GM23248 (cell line): ENCODE data around the gene CLK2. TPM values are rescaled to one million over a fixed set of nuclear protein-coding genes. Genes with fewer than 3 reads are reported as not detected.
"Not testable (repeated sequence)": the region's sequence is repeated elsewhere in the genome, so short reads cannot be mapped to it uniquely, and the experiment has no call there.

Experiments
- DNase-seq: peaks from one replicate; pipeline ENCODE4 v3.0.0-alpha.2; 2015
- H2AFZ ChIP-seq: fragments of 200-600 bp; sonication (generic); 2 replicates; pipeline ENCODE4 v1.6.1; 2016; ENCODE audit warnings: antibody characterized with exemption
- H3F3A ChIP-seq: fragments of 200-600 bp; sonication (generic); 2 replicates; pipeline ENCODE4 v1.6.1; 2016; ENCODE audit warnings: mild to moderate bottlenecking, antibody characterized with exemption, mixed run types; ENCODE audit not compliant: insufficient read depth
- H3K27ac ChIP-seq: fragments of 200-600 bp; sonication (generic); 2 replicates; pipeline ENCODE4 v1.5.1; 2016; ENCODE audit warnings: mild to moderate bottlenecking
- H3K27me3 ChIP-seq: fragments of 200-600 bp; sonication (generic); replicated peaks from 2 replicates; pipeline ENCODE4 v1.6.1; 2016; ENCODE audit warnings: mild to moderate bottlenecking; ENCODE audit not compliant: insufficient read depth
- H3K36me3 ChIP-seq: fragments of 200-600 bp; sonication (generic); 2 replicates; pipeline ENCODE4 v1.6.1; 2016; ENCODE audit warnings: low read depth, mild to moderate bottlenecking
- H3K4me1 ChIP-seq: fragments of 200-600 bp; sonication (generic); 2 replicates; pipeline ENCODE4 v1.6.1; 2016; ENCODE audit warnings: mild to moderate bottlenecking; ENCODE audit not compliant: insufficient read depth
- H3K4me2 ChIP-seq: fragments of 200-600 bp; sonication (generic); one replicate; pipeline ENCODE4 v1.6.1; 2016; ENCODE audit warnings: mild to moderate bottlenecking; ENCODE audit not compliant: unreplicated experiment
- H3K4me3 ChIP-seq: fragments of 200-600 bp; sonication (generic); 2 replicates; pipeline ENCODE4 v1.5.1; 2016; ENCODE audit warnings: mild to moderate bottlenecking
- H3K79me2 ChIP-seq: fragments of 200-600 bp; sonication (generic); 2 replicates; pipeline ENCODE4 v1.6.1; 2016; ENCODE audit warnings: mild to moderate bottlenecking; ENCODE audit not compliant: insufficient read depth
- H3K9ac ChIP-seq: fragments of 200-600 bp; sonication (generic); 2 replicates; pipeline ENCODE4 v1.6.1; 2016; ENCODE audit warnings: mild to moderate bottlenecking
- H3K9me2 ChIP-seq: fragments of 200-600 bp; sonication (generic); 2 replicates; pipeline ENCODE4 v1.6.1; 2016; ENCODE audit warnings: mixed run types, mild to moderate bottlenecking, moderate library complexity; ENCODE audit not compliant: insufficient read depth
- H3K9me3 ChIP-seq: fragments of 200-600 bp; sonication (generic); one replicate; pipeline ENCODE4 v1.6.1; 2017; ENCODE audit warnings: low read depth
- H4K20me1 ChIP-seq: fragments of 200-600 bp; sonication (generic); 2 replicates; pipeline ENCODE4 v1.6.0; 2016; ENCODE audit not compliant: insufficient read depth
- EZH2 ChIP-seq: fragments of 200-600 bp; sonication (generic); IDR thresholded peaks from 2 replicates; pipeline ENCODE4 v1.6.1; 2018; ENCODE audit warnings: antibody characterized with exemption, mild to moderate bottlenecking; ENCODE audit not compliant: insufficient read depth, poor library complexity, severe bottlenecking
- EZH2phosphoT487 ChIP-seq: fragments of 200-600 bp; sonication (generic); IDR thresholded peaks from 2 replicates; pipeline ENCODE4 v1.6.1; 2018; ENCODE audit warnings: antibody characterized with exemption, moderate library complexity, mild to moderate bottlenecking, low read depth; ENCODE audit not compliant: insufficient read depth
- WGBS, 2 experiments: methylation state at CpG; one replicate each; pipeline ENCODE4 v1.1.6; 2015 to 2017; ENCODE audit warnings: low lambda C conversion rate in 2 of 2, low coverage in 1 of 2; ENCODE audit errors: missing lambda C conversion rate in 2 of 2; 5-methylcytosine and 5-hydroxymethylcytosine counted together
- in situ Hi-C: fragments of 300-500 bp; cut with MboI; formaldehyde crosslinking; loops from 2 replicates; pipeline ENCODE4 v1.15.0; 2020
- polyA plus RNA-seq: library from polyadenylated mRNA; unstranded; fragments of >200 nt; fragmentation: Nextera tagmentation; extraction: Ambion mirVana; gene quantifications from 2 replicates; pipeline ENCODE4 v1.2.1, GENCODE V29; 2016
- total RNA-seq: library from RNA; depleted of rRNA; stranded (reverse); fragments of >200 nt; shearing (Covaris generic); gene quantifications from 2 replicates; pipeline ENCODE4 v1.2.3, GENCODE V29; 2014

The CLK2 gene
- total and polyA plus RNA-seq, 2 experiments from 2014 or later: 10.4 to 16.8 TPM

- no peak for DNase-seq
- Histone ChIP-seq H3K4me3 (no peak overlapping the region), H3K4me1 (peaks cover 7% of the 10 kb centered on the region; the same call in 1 of the 2 replicates), H2AFZ (no peak overlapping the region), H4K20me1 (no peaks in the 10 kb centered on the region), H3K27me3 (no peaks in the 10 kb centered on the region), H3K9ac (no peak overlapping the region), H3K36me3 (no peaks in the 10 kb centered on the region), H3F3A (peaks cover 9% of the 10 kb centered on the region; the same call in 1 of the 2 replicates), H3K9me3 (no peaks in the 10 kb centered on the region), H3K79me2 (peaks cover 23% of the 10 kb centered on the region), H3K27ac (no peak overlapping the region), H3K4me2 (no peak overlapping the region), H3K9me2 (no peaks in the 10 kb centered on the region)
- TF ChIP-seq EZH2phosphoT487: no peak
- in situ Hi-C loops: no loop called here
- 85 to 94% methylated on average over 3 to 7 of the region's 7 CpGs for WGBS, 2 experiments
Measured at GRCh38 chr1:155251566-155251965, 21.7 kb downstream of the CLK2 start.

GRCh38 chr1:155250633-155251449 lies 22.5 kb downstream of the CLK2 start:
- Histone ChIP-seq H3K9me2 (no peaks in the 10 kb centered on the region), H2AFZ (peak overlapping the region; percentile 68), H3K9me3 (no peaks in the 10 kb centered on the region), H4K20me1 (no peaks in the 10 kb centered on the region), H3K27ac (no peak overlapping the region), H3K4me1 (peaks cover 7% of the 10 kb centered on the region; the same call in 1 of the 2 replicates), H3F3A (peaks cover 3% of the 10 kb centered on the region; the same call in 1 of the 2 replicates), H3K79me2 (peaks cover 23% of the 10 kb centered on the region), H3K9ac (0 out of 2 replicates have a peak overlapping the region, but pooled peaks have one; percentile 26), H3K36me3 (no peaks in the 10 kb centered on the region), H3K4me2 (no peak overlapping the region), H3K4me3 (no peak overlapping the region), H3K27me3 (no peaks in the 10 kb centered on the region)
- 18 to 28% methylated on average over 22 of the region's 23 CpGs for WGBS, 2 experiments
- peak; percentile 95 for DNase-seq
- TF ChIP-seq EZH2phosphoT487 (no peak), EZH2 (no peak)
- in situ Hi-C loops: no loop called here

GRCh38 chr1:155250246-155250632 lies 23.1 kb downstream of the CLK2 start:
- TF ChIP-seq EZH2phosphoT487 (no peak), EZH2 (no peak)
- no peaks in the 10 kb centered on the region for H3K36me3 ChIP-seq
- no peaks in the 10 kb centered on the region for H3K9me3 ChIP-seq
- no peak overlapping the region for H3K27ac ChIP-seq
- peaks cover 23% of the 10 kb centered on the region for H3K79me2 ChIP-seq
- in situ Hi-C loops: no loop called here
- H3K27me3 ChIP-seq: no peaks in the 10 kb centered on the region
- DNase-seq: no peak
- no peak overlapping the region for H3K4me2 ChIP-seq
- peaks cover 8% of the 10 kb centered on the region; the same call in 1 of the 2 replicates for H3F3A ChIP-seq
- peaks cover 9% of the 10 kb centered on the region; the same call in 1 of the 2 replicates for H3K4me1 ChIP-seq
- 42 to 59% methylated on average over 10 to 23 of the region's 28 CpGs for WGBS, 2 experiments
- H2AFZ ChIP-seq: peak overlapping the region; percentile 68
- 0 out of 2 replicates have a peak overlapping the region, but pooled peaks have one; percentile 26 for H3K9ac ChIP-seq
- H4K20me1 ChIP-seq: no peaks in the 10 kb centered on the region
- H3K4me3 ChIP-seq: no peak overlapping the region
- no peaks in the 10 kb centered on the region for H3K9me2 ChIP-seq

GRCh38 chr1:155247667-155248553 lies 25.4 kb downstream of the CLK2 start:
- H3K4me1 ChIP-seq: peaks cover 10% of the 10 kb centered on the region
- no peak overlapping the region for H3K4me2 ChIP-seq
- H4K20me1 ChIP-seq: no peaks in the 10 kb centered on the region
- in situ Hi-C loops: no loop called here
- H3K27me3 ChIP-seq: no peaks in the 10 kb centered on the region
- TF ChIP-seq EZH2phosphoT487 (no peak), EZH2 (no peak)
- H3K9me3 ChIP-seq: no peaks in the 10 kb centered on the region
- peaks cover 23% of the 10 kb centered on the region for H3F3A ChIP-seq
- no peak overlapping the region for H3K4me3 ChIP-seq
- 91 to 92% methylated on average over 26 of the region's 26 CpGs for WGBS, 2 experiments
- H3K27ac ChIP-seq: no peak overlapping the region
- H3K36me3 ChIP-seq: no peaks in the 10 kb centered on the region
- H3K9me2 ChIP-seq: no peaks in the 10 kb centered on the region
- peaks cover 9% of the 10 kb centered on the region for H3K79me2 ChIP-seq
- no peak for DNase-seq
- H2AFZ ChIP-seq: no peak overlapping the region
- H3K9ac ChIP-seq: no peak overlapping the region

GRCh38 chr1:155246796-155247195 lies 26.5 kb downstream of the CLK2 start:
- peaks cover 17% of the 10 kb centered on the region for H3K79me2 ChIP-seq
- H3K4me2 ChIP-seq, H4K20me1 ChIP-seq, H3K4me3 ChIP-seq, in situ Hi-C loops, H3K9ac ChIP-seq, DNase-seq, H3K9me2 ChIP-seq, H3K27me3 ChIP-seq, H3K36me3 ChIP-seq, H3K27ac ChIP-seq, H2AFZ ChIP-seq, H3K9me3 ChIP-seq: not testable (repeated sequence)
- H3K4me1 ChIP-seq: peaks cover 14% of the 10 kb centered on the region
- peaks cover 29% of the 10 kb centered on the region for H3F3A ChIP-seq
- WGBS, 2 experiments: 90 to 94% methylated on average over 3 of the region's 3 CpGs
